Upper lobe of right lung (tissue), 1 donor: Measurements from ENCODE around the gene POFUT2. TPM values are rescaled to one million over a fixed set of nuclear protein-coding genes. Genes with fewer than 3 reads are reported as not detected.

ENCODE experiments used
- ATAC-seq: fragments of 200-7000 bp; cut with Tn5 transposase; one replicate; pipeline ENCODE4 v1.9.1; 2020; ENCODE audit warnings: mild to moderate bottlenecking, moderate library complexity
- DNase-seq: peaks from one replicate; pipeline ENCODE4 v3.0.0-alpha.2; 2020
- H3K27ac ChIP-seq: fragments of 200-600 bp; one replicate; pipeline ENCODE4 v1.8.0; 2022
- H3K27me3 ChIP-seq: fragments of 200-600 bp; one replicate; pipeline ENCODE4 v1.8.0; 2022; ENCODE audit warnings: mild to moderate bottlenecking
- H3K36me3 ChIP-seq: fragments of 200-600 bp; one replicate; pipeline ENCODE4 v1.8.0; 2022
- H3K4me1 ChIP-seq: fragments of 200-600 bp; one replicate; pipeline ENCODE4 v1.8.0; 2022
- H3K4me3 ChIP-seq: fragments of 200-600 bp; one replicate; pipeline ENCODE4 v1.8.0; 2022; ENCODE audit warnings: mild to moderate bottlenecking
- H3K9me3 ChIP-seq: fragments of 200-600 bp; one replicate; pipeline ENCODE4 v1.8.0; 2022
- CTCF ChIP-seq: fragments of 200-600 bp; IDR thresholded peaks from one replicate; pipeline ENCODE4 v1.8.0; 2022; ENCODE audit warnings: antibody characterized with exemption
- intact Hi-C: fragments of 100-400 bp; cut with DNase I; formaldehyde crosslinking; loops from one replicate; pipeline ENCODE4 v1.11.0; 2022
- total RNA-seq: library from RNA; stranded (reverse); fragmentation: NEBNext Ultra II Directional; extraction: Animal tissue kit (Norgen Biotek cat#: 25700); gene quantifications from one replicate; pipeline ENCODE4 v1.2.1, GENCODE V29; 2021
- donor health status: DM: no; HTN: yes; CAD: no; lungs with severe emphysema.

Gene POFUT2
- total RNA-seq, 1 donor from 2014 or later = 29.0 TPM

GRCh38 chr21:45248301-45248892 lies 39.3 kb downstream of the POFUT2 start:
- no peaks in the 10 kb centered on the region for H3K27me3 ChIP-seq
- H3K4me3 ChIP-seq = no peak overlapping the region

GRCh38 chr21:45246386-45247320 lies 41.0 kb downstream of the POFUT2 start:
- Histone ChIP-seq H3K27me3 (no peaks in the 10 kb centered on the region), H3K36me3 (no peaks in the 10 kb centered on the region), H3K4me1 (no peaks in the 10 kb centered on the region), H3K9me3 (no peaks in the 10 kb centered on the region), H3K27ac (no peak overlapping the region), H3K4me3 (no peak overlapping the region)
- no peak for TF ChIP-seq CTCF
- DNase-seq (no peak), ATAC-seq (no peak)
- intact Hi-C loops = no loop called here

More at GRCh38 chr21:45248301-45248892, 39.3 kb downstream of the POFUT2 start:
- no peak overlapping the region for H3K27ac ChIP-seq
- no peaks in the 10 kb centered on the region for H3K9me3 ChIP-seq
- no peak for TF ChIP-seq CTCF
- H3K36me3 ChIP-seq = no peaks in the 10 kb centered on the region
- no peak for ATAC-seq
- no peaks in the 10 kb centered on the region for H3K4me1 ChIP-seq
- intact Hi-C loops = no loop called here
- no peak for DNase-seq

- TF ChIP-seq CTCF = no peak
- no peak for DNase-seq
- ATAC-seq = no peak
Observed at GRCh38 chr21:45244799-45245340, 42.8 kb downstream of the POFUT2 start.

GRCh38 chr21:45243603-45244002 lies 44.1 kb downstream of the POFUT2 start:
- H3K4me3 ChIP-seq = no peak overlapping the region
- no peaks in the 10 kb centered on the region for H3K27me3 ChIP-seq
- intact Hi-C loops = no loop called here
- H3K9me3 ChIP-seq = no peaks in the 10 kb centered on the region
- no peak overlapping the region for H3K27ac ChIP-seq
- no peaks in the 10 kb centered on the region for H3K4me1 ChIP-seq
- ATAC-seq (no peak), DNase-seq (no peak)
- TF ChIP-seq CTCF = no peak
- H3K36me3 ChIP-seq = no peaks in the 10 kb centered on the region

More at GRCh38 chr21:45244799-45245340, 42.8 kb downstream of the POFUT2 start:
- no peak overlapping the region for H3K4me3 ChIP-seq
- no peaks in the 10 kb centered on the region for H3K36me3 ChIP-seq
- intact Hi-C loops = no loop called here
- H3K4me1 ChIP-seq = no peaks in the 10 kb centered on the region
- H3K27me3 ChIP-seq = no peaks in the 10 kb centered on the region
- no peak overlapping the region for H3K27ac ChIP-seq
- H3K9me3 ChIP-seq = no peaks in the 10 kb centered on the region

- ATAC-seq (no peak), DNase-seq (no peak)
- no peaks in the 10 kb centered on the region for H3K9me3 ChIP-seq
- H3K4me3 ChIP-seq = no peak overlapping the region
- H3K27me3 ChIP-seq = no peaks in the 10 kb centered on the region
- intact Hi-C loops = no loop called here
- H3K36me3 ChIP-seq = no peaks in the 10 kb centered on the region
- H3K4me1 ChIP-seq = no peaks in the 10 kb centered on the region
- no peak for TF ChIP-seq CTCF
- H3K27ac ChIP-seq = no peak overlapping the region
Observed at GRCh38 chr21:45241357-45241756, 46.3 kb downstream of the POFUT2 start.
